Mesenchymal stem cell (in vitro differentiated cells and primary cell): ENCODE results near the gene AFAP1.

ENCODE experiments used
- DNase-seq: peaks from one replicate; pipeline ENCODE4 v3.0.0-alpha.2; 2013
- H2AFZ ChIP-seq: one replicate; pipeline ENCODE4 v1.6.1; 2013; ENCODE audit warnings: low read depth, mild to moderate bottlenecking, control low read depth, inconsistent platforms, low read length, moderate library complexity
- H2AK5ac ChIP-seq: 2 replicates; pipeline ENCODE4 v1.6.1; 2013; ENCODE audit warnings: low read length, moderate library complexity, mild to moderate bottlenecking, inconsistent platforms; ENCODE audit not compliant: severe bottlenecking
- H2BK120ac ChIP-seq: one replicate; pipeline ENCODE4 v1.6.1; 2013; ENCODE audit warnings: low read depth, mild to moderate bottlenecking, inconsistent platforms, low read length, moderate library complexity
- H2BK12ac ChIP-seq, 2 experiments: one replicate each; pipeline ENCODE4 v1.6.1; 2013; ENCODE audit warnings: inconsistent platforms in 2 of 2, low read length in 2 of 2, mild to moderate bottlenecking in 2 of 2, moderate library complexity in 2 of 2, control low read depth in 1 of 2
- H2BK15ac ChIP-seq: one replicate; pipeline ENCODE4 v1.6.1; 2013; ENCODE audit warnings: mild to moderate bottlenecking, low read depth, inconsistent platforms; ENCODE audit not compliant: poor library complexity, severe bottlenecking
- H2BK5ac ChIP-seq: 2 replicates; pipeline ENCODE4 v1.6.1; 2013; ENCODE audit warnings: low read depth, mild to moderate bottlenecking, low read length, control low read depth, inconsistent platforms; ENCODE audit not compliant: poor library complexity, severe bottlenecking
- H3K14ac ChIP-seq, 2 experiments: one replicate each; pipeline ENCODE4 v1.6.1; 2013; ENCODE audit warnings: inconsistent platforms in 2 of 2, low read length in 2 of 2, control low read depth in 1 of 2, mild to moderate bottlenecking in 1 of 2, moderate library complexity in 1 of 2
- H3K18ac ChIP-seq, 2 experiments: one replicate each; pipeline ENCODE4 v1.6.1; 2013; ENCODE audit warnings: inconsistent platforms in 2 of 2, low read length in 2 of 2, control low read depth in 1 of 2, low read depth in 1 of 2, mild to moderate bottlenecking in 1 of 2
- H3K23ac ChIP-seq, 2 experiments: one replicate each; pipeline ENCODE4 v1.6.1; 2013; ENCODE audit warnings: inconsistent platforms in 2 of 2, low read length in 2 of 2, mild to moderate bottlenecking in 2 of 2, moderate library complexity in 2 of 2, control low read depth in 1 of 2
- H3K27ac ChIP-seq: 2 replicates; pipeline ENCODE4 v1.5.1; 2013; ENCODE audit warnings: mild to moderate bottlenecking, moderate library complexity, low read length, control low read depth, inconsistent platforms; ENCODE audit not compliant: poor library complexity, severe bottlenecking
- H3K27me3 ChIP-seq, 2 experiments: 2 replicates each; pipeline versions ENCODE4 v1.6.1 to v1.7.0; 2013; ENCODE audit warnings: low read length in 2 of 2, mild to moderate bottlenecking in 2 of 2, moderate library complexity in 2 of 2, control low read depth in 1 of 2, inconsistent platforms in 1 of 2; ENCODE audit not compliant: control insufficient read depth in 1 of 2, insufficient read depth in 1 of 2
- H3K36me3 ChIP-seq, 2 experiments: 2 replicates each; pipeline versions ENCODE4 v1.6.1 to v1.7.0; 2013; ENCODE audit warnings: low read length in 2 of 2, control low read depth in 1 of 2, inconsistent platforms in 1 of 2, low read depth in 1 of 2, mild to moderate bottlenecking in 1 of 2; ENCODE audit not compliant: insufficient read depth in 2 of 2, control insufficient read depth in 1 of 2
- H3K4ac ChIP-seq, 2 experiments: one replicate each; pipeline ENCODE4 v1.6.1; 2013; ENCODE audit warnings: inconsistent platforms in 2 of 2, low read length in 2 of 2, mild to moderate bottlenecking in 2 of 2, moderate library complexity in 2 of 2, control low read depth in 1 of 2, low read depth in 1 of 2
- H3K4me1 ChIP-seq: 2 replicates; pipeline ENCODE4 v1.6.1; 2013; ENCODE audit warnings: low read depth, low read length, control low read depth; ENCODE audit not compliant: control insufficient read depth, insufficient read depth
- H3K4me2 ChIP-seq: 2 replicates; pipeline ENCODE4 v1.6.1; 2013; ENCODE audit warnings: low read length, mild to moderate bottlenecking, inconsistent platforms; ENCODE audit not compliant: poor library complexity, severe bottlenecking
- H3K4me3 ChIP-seq, 2 experiments: 2 replicates each; pipeline versions ENCODE4 v1.5.1 to v1.7.0; 2013; ENCODE audit warnings: low read length in 2 of 2, mild to moderate bottlenecking in 2 of 2, control low read depth in 1 of 2, low read depth in 1 of 2; ENCODE audit not compliant: insufficient read depth in 1 of 2
- H3K79me1 ChIP-seq: replicated peaks from 2 replicates; pipeline ENCODE4 v1.6.1; 2013; ENCODE audit warnings: mild to moderate bottlenecking, control low read depth, low read length, inconsistent platforms; ENCODE audit not compliant: poor library complexity, severe bottlenecking
- H3K9ac ChIP-seq: 2 replicates; pipeline ENCODE4 v1.7.0; 2013; ENCODE audit warnings: mild to moderate bottlenecking, low read length, moderate library complexity
- H3K9me3 ChIP-seq: 2 replicates; pipeline ENCODE4 v1.7.0; 2013; ENCODE audit warnings: mild to moderate bottlenecking, low read length; ENCODE audit not compliant: control insufficient read depth
- H4K8ac ChIP-seq: one replicate; pipeline ENCODE4 v1.6.1; 2013; ENCODE audit warnings: inconsistent platforms, mild to moderate bottlenecking, low read length, moderate library complexity
- H4K91ac ChIP-seq: one replicate; pipeline ENCODE4 v1.6.1; 2013; ENCODE audit warnings: mild to moderate bottlenecking, low read length, inconsistent platforms
- WGBS: methylation state at CpG from one replicate; pipeline ENCODE4 v1.1.7; 2013; ENCODE audit warnings: mixed read lengths; 5-methylcytosine and 5-hydroxymethylcytosine counted together

The AFAP1 gene

GRCh38 chr4:7756561-7757355, 182.9 kb downstream of the AFAP1 start:
- Histone ChIP-seq H3K79me1 (peaks cover 27% of the 10 kb centered on the region), H2BK5ac (no peak overlapping the region), H4K91ac (peak overlapping the region; percentile 22), H3K4ac (no peak overlapping the region), H2BK12ac (no peak overlapping the region), H2AK5ac (no peak overlapping the region), H3K27me3 (no peaks in the 10 kb centered on the region), H2BK120ac (no peak overlapping the region), H3K18ac (no peak overlapping the region), H3K23ac (no peak overlapping the region), H3K9me3 (no peaks in the 10 kb centered on the region), H3K14ac (no peak overlapping the region), H3K27ac (no peak overlapping the region), H3K4me3 (no peak overlapping the region), H3K4me1 (peaks cover 8% of the 10 kb centered on the region), H2AFZ (no peak overlapping the region), H4K8ac (peak overlapping the region; percentile 12), H2BK15ac (no peak overlapping the region), H3K36me3 (peaks cover 33 to 67% of the 10 kb centered on the region in 2 experiments), H3K4me2 (no peak overlapping the region), H3K9ac (no peak overlapping the region)
- 94% methylated on average over 31 of the region's 32 CpGs for WGBS
- no peak for DNase-seq

- no peak overlapping the region for H2BK120ac ChIP-seq
- H2AFZ ChIP-seq = no peak overlapping the region
- H3K4me3 ChIP-seq = no peak overlapping the region
- H3K18ac ChIP-seq = no peak overlapping the region
- no peak overlapping the region for H3K4me2 ChIP-seq
- H3K4ac ChIP-seq = no peak overlapping the region
- no peak overlapping the region for H2AK5ac ChIP-seq
- no peak overlapping the region for H4K8ac ChIP-seq
- no peak overlapping the region for H2BK12ac ChIP-seq
- H3K27ac ChIP-seq = no peak overlapping the region
- peaks cover 25% of the 10 kb centered on the region for H3K79me1 ChIP-seq
- no peak overlapping the region for H2BK5ac ChIP-seq
- no peak overlapping the region for H3K14ac ChIP-seq
- H4K91ac ChIP-seq = no peak overlapping the region
- H3K23ac ChIP-seq = no peak overlapping the region
- no peak overlapping the region for H3K9ac ChIP-seq
- peaks cover 7% of the 10 kb centered on the region for H3K4me1 ChIP-seq
- no peak for DNase-seq
- no peaks in the 10 kb centered on the region for H3K27me3 ChIP-seq
- H3K9me3 ChIP-seq = no peaks in the 10 kb centered on the region
- 96% methylated on average over 14 of the region's 14 CpGs for WGBS
- H2BK15ac ChIP-seq = no peak overlapping the region
- H3K36me3 ChIP-seq = peaks cover 26 to 60% of the 10 kb centered on the region in 2 experiments
Observed at GRCh38 chr4:7756071-7756470, 183.6 kb downstream of the AFAP1 start.

- H3K9me3 ChIP-seq = no peaks in the 10 kb centered on the region
- H2AFZ ChIP-seq = no peak overlapping the region
- H3K27me3 ChIP-seq = no peaks in the 10 kb centered on the region
- H4K91ac ChIP-seq = no peak overlapping the region
- H3K9ac ChIP-seq = no peak overlapping the region
- no peak overlapping the region for H3K23ac ChIP-seq
- no peak overlapping the region for H2BK12ac ChIP-seq
- H2BK120ac ChIP-seq = no peak overlapping the region
- H3K18ac ChIP-seq = no peak overlapping the region
- H3K4me2 ChIP-seq = no peak overlapping the region
- H2BK15ac ChIP-seq = no peak overlapping the region
- H2BK5ac ChIP-seq = no peak overlapping the region
- H2AK5ac ChIP-seq = no peak overlapping the region
- peaks cover 22% of the 10 kb centered on the region for H3K79me1 ChIP-seq
- no peak overlapping the region for H3K14ac ChIP-seq
- H3K4me3 ChIP-seq = no peak overlapping the region
- H3K4me1 ChIP-seq = peaks cover 7% of the 10 kb centered on the region
- no peak for DNase-seq
- no peak overlapping the region for H4K8ac ChIP-seq
- peaks cover 21 to 55% of the 10 kb centered on the region in 2 experiments for H3K36me3 ChIP-seq
- 81% methylated on average over 16 of the region's 16 CpGs for WGBS
- H3K4ac ChIP-seq = no peak overlapping the region
- H3K27ac ChIP-seq = no peak overlapping the region
Observed at GRCh38 chr4:7755561-7755960, 184.1 kb downstream of the AFAP1 start.

- peaks cover 13 to 46% of the 10 kb centered on the region in 2 experiments for H3K36me3 ChIP-seq
- H3K9me3 ChIP-seq = no peaks in the 10 kb centered on the region
- no peak overlapping the region for H4K8ac ChIP-seq
- no peak overlapping the region for H3K27ac ChIP-seq
- H4K91ac ChIP-seq = no peak overlapping the region
- no peak overlapping the region for H3K14ac ChIP-seq
- no peak overlapping the region for H2AK5ac ChIP-seq
- H2BK5ac ChIP-seq = no peak overlapping the region
- H3K4me2 ChIP-seq = no peak overlapping the region
- H3K27me3 ChIP-seq = no peaks in the 10 kb centered on the region
- H3K18ac ChIP-seq = no peak overlapping the region
- H2AFZ ChIP-seq = no peak overlapping the region
- H3K4me1 ChIP-seq = peaks cover 5% of the 10 kb centered on the region
- no peak overlapping the region for H3K23ac ChIP-seq
- peaks cover 14% of the 10 kb centered on the region for H3K79me1 ChIP-seq
- no peak overlapping the region for H2BK12ac ChIP-seq
- H3K9ac ChIP-seq = no peak overlapping the region
- DNase-seq = no peak
- H2BK120ac ChIP-seq = no peak overlapping the region
- no peak overlapping the region for H3K4ac ChIP-seq
- no peak overlapping the region for H3K4me3 ChIP-seq
- WGBS = 96% methylated on average over 20 of the region's 21 CpGs
- no peak overlapping the region for H2BK15ac ChIP-seq
Observed at GRCh38 chr4:7754565-7755262, 184.9 kb downstream of the AFAP1 start.
